Hepatocyte (in vitro differentiated cells): ENCODE measurements around the gene GON4L. TPM values are rescaled to one million over a fixed set of nuclear protein-coding genes. Genes with fewer than 3 reads are reported as not detected.
"Not testable (repeated sequence)": the region's sequence is repeated elsewhere in the genome, so short reads cannot be mapped to it uniquely, and the experiment has no call there.

Experiments used
- DNase-seq: peaks from one replicate; pipeline ENCODE4 v3.0.0-alpha.2; 2016; ENCODE audit warnings: low spot score
- H2AFZ ChIP-seq: fragments of 200-600 bp; sonication (generic); 2 replicates; pipeline ENCODE4 v1.6.0; 2016; ENCODE audit warnings: antibody characterized with exemption, mild to moderate bottlenecking
- H3K27ac ChIP-seq: fragments of 200-600 bp; sonication (generic); 2 replicates; pipeline ENCODE4 v1.5.1; 2016; ENCODE audit warnings: mild to moderate bottlenecking
- H3K27me3 ChIP-seq: fragments of 200-600 bp; sonication (generic); 2 replicates; pipeline ENCODE4 v1.6.1; 2016
- H3K36me3 ChIP-seq: fragments of 200-600 bp; sonication (generic); replicated peaks from 2 replicates; pipeline ENCODE4 v1.5.1; 2016; ENCODE audit warnings: low read depth; ENCODE audit not compliant: insufficient read depth
- H3K4me1 ChIP-seq: fragments of 200-600 bp; sonication (generic); 2 replicates; pipeline ENCODE4 v1.5.1; 2016; ENCODE audit warnings: mild to moderate bottlenecking, moderate library complexity; ENCODE audit not compliant: insufficient read depth
- H3K4me2 ChIP-seq: fragments of 200-600 bp; sonication (generic); 2 replicates; pipeline ENCODE4 v1.6.0; 2016
- H3K4me3 ChIP-seq: fragments of 200-600 bp; sonication (generic); 2 replicates; pipeline ENCODE4 v1.5.1; 2016; ENCODE audit warnings: mild to moderate bottlenecking
- H3K79me2 ChIP-seq: fragments of 200-600 bp; sonication (generic); 2 replicates; pipeline ENCODE4 v1.6.0; 2017; ENCODE audit warnings: mild to moderate bottlenecking
- H3K9me2 ChIP-seq: fragments of 200-600 bp; sonication (generic); replicated peaks from 2 replicates; pipeline ENCODE4 v1.6.0; 2017; ENCODE audit warnings: mild to moderate bottlenecking; ENCODE audit not compliant: insufficient read depth
- H3K9me3 ChIP-seq: fragments of 200-600 bp; sonication (generic); 2 replicates; pipeline ENCODE4 v1.5.1; 2016; ENCODE audit warnings: low read depth, mild to moderate bottlenecking
- H4K20me1 ChIP-seq: fragments of 200-600 bp; sonication (generic); 2 replicates; pipeline ENCODE4 v1.6.0; 2016; ENCODE audit warnings: mild to moderate bottlenecking; ENCODE audit not compliant: insufficient read depth, poor library complexity, severe bottlenecking
- CTCF ChIP-seq: fragments of 200-600 bp; sonication (generic); IDR thresholded peaks from 2 replicates; pipeline ENCODE4 v1.5.1; 2016; ENCODE audit warnings: antibody characterized with exemption, mild to moderate bottlenecking; ENCODE audit not compliant: poor library complexity
- EZH2 ChIP-seq: fragments of 200-600 bp; sonication (generic); IDR thresholded peaks from 2 replicates; pipeline ENCODE4 v1.6.1; 2016; ENCODE audit warnings: antibody characterized with exemption, mild to moderate bottlenecking, borderline replicate concordance
- EZH2phosphoT487 ChIP-seq: fragments of 200-600 bp; sonication (generic); IDR thresholded peaks from one replicate; pipeline ENCODE4 v1.6.1; 2018; ENCODE audit warnings: antibody characterized with exemption, mild to moderate bottlenecking, low read depth, moderate library complexity; ENCODE audit not compliant: unreplicated experiment, severe bottlenecking
- WGBS: methylation state at CpG from one replicate; pipeline ENCODE4 v1.1.6; 2016; ENCODE audit warnings: low lambda C conversion rate; ENCODE audit errors: missing lambda C conversion rate; 5-methylcytosine and 5-hydroxymethylcytosine counted together
- polyA plus RNA-seq: library from polyadenylated mRNA; unstranded; fragments of >200 nt; fragmentation: Nextera tagmentation; extraction: Ambion mirVana; gene quantifications from 2 replicates; pipeline ENCODE4 v1.2.1, GENCODE V29; 2016
- total RNA-seq: library from RNA; depleted of rRNA; stranded (reverse); fragments of >200 nt; gene quantifications from 2 replicates; pipeline ENCODE4 v1.2.3, GENCODE V29; 2014

The GON4L gene
- total and polyA plus RNA-seq, 2 experiments from 2014 or later = 20.8 to 33.3 TPM

GRCh38 chr1:155809088-155809487 is 47.9 kb downstream of the GON4L start:
- no peaks in the 10 kb centered on the region for H3K79me2 ChIP-seq
- no peaks in the 10 kb centered on the region for H3K36me3 ChIP-seq
- 88% methylated on average over 1 of the region's 1 CpG for WGBS
- H4K20me1 ChIP-seq = no peaks in the 10 kb centered on the region
- H3K27me3 ChIP-seq = no peaks in the 10 kb centered on the region
- H3K9me2 ChIP-seq = no peaks in the 10 kb centered on the region
- no peak overlapping the region for H3K4me2 ChIP-seq
- H3K4me3 ChIP-seq = no peak overlapping the region
- H3K9me3 ChIP-seq = no peaks in the 10 kb centered on the region
- no peak overlapping the region for H3K27ac ChIP-seq
- H2AFZ ChIP-seq = no peak overlapping the region
- H3K4me1 ChIP-seq = no peaks in the 10 kb centered on the region
- DNase-seq = no peak
- no peak for TF ChIP-seq CTCF
- no peak for TF ChIP-seq EZH2
- TF ChIP-seq EZH2phosphoT487 = no peak

- no peak overlapping the region for H2AFZ ChIP-seq
- H3K9me3 ChIP-seq = no peaks in the 10 kb centered on the region
- H4K20me1 ChIP-seq = no peaks in the 10 kb centered on the region
- no peak overlapping the region for H3K27ac ChIP-seq
- H3K79me2 ChIP-seq = no peaks in the 10 kb centered on the region
- no peaks in the 10 kb centered on the region for H3K36me3 ChIP-seq
- no peak for TF ChIP-seq EZH2
- TF ChIP-seq EZH2phosphoT487 = no peak
- no peak for TF ChIP-seq CTCF
- H3K4me1 ChIP-seq = no peaks in the 10 kb centered on the region
- no peak overlapping the region for H3K4me2 ChIP-seq
- H3K9me2 ChIP-seq = no peaks in the 10 kb centered on the region
- DNase-seq = no peak
- no peaks in the 10 kb centered on the region for H3K27me3 ChIP-seq
- no peak overlapping the region for H3K4me3 ChIP-seq
These were observed 55.9 kb downstream of the GON4L start for GRCh38 chr1:155801149-155801548.

- H3K4me3 ChIP-seq, H3K9me3 ChIP-seq, H3K27ac ChIP-seq, DNase-seq, H3K4me1 ChIP-seq, H3K9me2 ChIP-seq, H3K79me2 ChIP-seq, H3K36me3 ChIP-seq, H3K27me3 ChIP-seq, H4K20me1 ChIP-seq, H3K4me2 ChIP-seq, H2AFZ ChIP-seq: not testable (repeated sequence)
- 96% methylated on average over 4 of the region's 4 CpGs for WGBS
These were observed 61.4 kb downstream of the GON4L start for GRCh38 chr1:155795618-155796017.

- Histone ChIP-seq H4K20me1 (no peaks in the 10 kb centered on the region), H3K79me2 (no peaks in the 10 kb centered on the region), H3K4me2 (no peak overlapping the region), H3K9me2 (no peaks in the 10 kb centered on the region), H3K27ac (peak overlapping the region; percentile 37), H3K36me3 (no peaks in the 10 kb centered on the region), H3K4me1 (no peaks in the 10 kb centered on the region), H2AFZ (no peak overlapping the region), H3K27me3 (no peaks in the 10 kb centered on the region), H3K9me3 (no peaks in the 10 kb centered on the region), H3K4me3 (no peak overlapping the region)
- DNase-seq = no peak
- TF ChIP-seq EZH2phosphoT487 = no peak
- no peak for TF ChIP-seq CTCF
- no peak for TF ChIP-seq EZH2
- WGBS = 58% methylated on average over 4 of the region's 4 CpGs
These were observed 62.3 kb downstream of the GON4L start for GRCh38 chr1:155794605-155795245.
